Measurements from ENCODE around the gene ISL2. TPM values are rescaled to one million over a fixed set of nuclear protein-coding genes. Genes with fewer than 3 reads are reported as not detected.

The ISL2 gene
- polyA plus RNA-seq, 3 donors, result 0.40 to 2.3 (median 0.52) TPM

GRCh38 chr15:76303909-76304308 lies 32.7 kb upstream of the ISL2 start:
- Histone ChIP-seq H3K4me3 (replicated peaks in 1 of 3; ENCODE audit: low read depth in 2 of 3, low read length in 3 of 3) (no peak overlapping the region), H3K9me3 (replicated peaks in 1 of 2; ENCODE audit: control insufficient read depth in 1 of 2, insufficient read depth in 1 of 2, low read length in 2 of 2) (no peaks in the 10 kb centered on the region), H4K20me1 (ENCODE audit: insufficient read depth, low read length) (peaks cover 95% of the 10 kb centered on the region), H3K9ac (ENCODE audit: insufficient read depth, low read length, poor library complexity, severe bottlenecking) (no peak overlapping the region), H3K27me3 (ENCODE audit: control insufficient read depth in 2 of 2, insufficient read depth in 2 of 2, low read length in 2 of 2) (no peaks in the 10 kb centered on the region), H3K4me1 (ENCODE audit: control insufficient read depth in 1 of 2, insufficient read depth in 2 of 2, low read length in 2 of 2) (peaks cover 10 to 13% of the 10 kb centered on the region in 2 donors), H3K36me3 (replicated peaks in 1 of 2; ENCODE audit: control insufficient read depth in 1 of 2, insufficient read depth in 2 of 2, low read length in 2 of 2) (no peaks in the 10 kb centered on the region), H2AFZ (ENCODE audit: insufficient read depth, low read depth, low read length, poor library complexity, severe bottlenecking) (no peak overlapping the region), H3K79me2 (ENCODE audit: insufficient read depth, low read length) (peaks cover 98% of the 10 kb centered on the region), H3K27ac (ENCODE audit: low read depth in 1 of 2, low read length in 2 of 2) (no peak overlapping the region), H3K4me2 (replicated peaks; ENCODE audit: extremely low read depth, low read length, poor library complexity, severe bottlenecking) (no peak overlapping the region)
- no peak overlapping the region for H3K4me3 Mint-ChIP-seq
- H3K36me3 Mint-ChIP-seq, result peaks cover 1 to 10% of the 10 kb centered on the region in 2 donors
- intact Hi-C loops (cut with micrococcal nuclease), result no loop called here
- H3K27ac Mint-ChIP-seq, result no peak overlapping the region
- no peak for TF ChIP-seq CTCF (IDR thresholded peaks at IDR 0.05)
- no peaks in the 10 kb centered on the region for H3K27me3 Mint-ChIP-seq (ENCODE audit: low read depth in 3 of 3)
- WGBS (ENCODE audit: insufficient coverage), result no CpG with 5 or more reads among the region's 1 CpG
- no peak for DNase-seq
- peaks cover 17% of the 10 kb centered on the region for H3K4me1 Mint-ChIP-seq
- no peaks in the 10 kb centered on the region for H3K9me3 Mint-ChIP-seq

- no peaks in the 10 kb centered on the region for H3K9me3 ChIP-seq (replicated peaks in 1 of 2; ENCODE audit: control insufficient read depth in 1 of 2, insufficient read depth in 1 of 2, low read length in 2 of 2)
- H3K9ac ChIP-seq (ENCODE audit: insufficient read depth, low read length, poor library complexity, severe bottlenecking), result no peak overlapping the region
- H2AFZ ChIP-seq (ENCODE audit: insufficient read depth, low read depth, low read length, poor library complexity, severe bottlenecking), result no peak overlapping the region
- H3K4me2 ChIP-seq (replicated peaks; ENCODE audit: extremely low read depth, low read length, poor library complexity, severe bottlenecking), result peak overlapping the region; percentile 84
- H3K9me3 Mint-ChIP-seq, result peaks cover 0 to 3% (median 0%) of the 10 kb centered on the region in 7 donors
- H3K79me2 ChIP-seq (ENCODE audit: insufficient read depth, low read length), result peaks cover 66% of the 10 kb centered on the region
- H3K4me3 Mint-ChIP-seq, result peak overlapping the region; percentile 18 to 94
- WGBS (ENCODE audit: insufficient coverage), result 90% methylated on average over 2 of the region's 13 CpGs
- peaks cover 53% of the 10 kb centered on the region for H4K20me1 ChIP-seq (ENCODE audit: insufficient read depth, low read length)
- no peak for TF ChIP-seq CTCF (IDR thresholded peaks at IDR 0.05)
- H3K36me3 Mint-ChIP-seq, result peaks cover 1 to 3% of the 10 kb centered on the region in 2 donors
- H3K27ac ChIP-seq (ENCODE audit: low read depth in 1 of 2, low read length in 2 of 2), result no peak overlapping the region
- peaks cover 20 to 23% of the 10 kb centered on the region in 2 donors for H3K4me1 ChIP-seq (ENCODE audit: control insufficient read depth in 1 of 2, insufficient read depth in 2 of 2, low read length in 2 of 2)
- peak overlapping the region in 1 of 3 experiments; percentile 88 for H3K4me3 ChIP-seq (replicated peaks in 1 of 3; ENCODE audit: low read depth in 2 of 3, low read length in 3 of 3)
- H3K27me3 Mint-ChIP-seq (ENCODE audit: low read depth in 3 of 3), result peaks cover 3 to 5% (median 4%) of the 10 kb centered on the region in 3 donors
- DNase-seq, result no peak
- peaks cover 35% of the 10 kb centered on the region for H3K4me1 Mint-ChIP-seq
- H3K27me3 ChIP-seq (ENCODE audit: control insufficient read depth in 2 of 2, insufficient read depth in 2 of 2, low read length in 2 of 2), result no peaks in the 10 kb centered on the region
- no peaks in the 10 kb centered on the region for H3K36me3 ChIP-seq (replicated peaks in 1 of 2; ENCODE audit: control insufficient read depth in 1 of 2, insufficient read depth in 2 of 2, low read length in 2 of 2)
- H3K27ac Mint-ChIP-seq, result peak overlapping the region in 2 of 7 donors; percentile 77 to 83
- intact Hi-C loops (cut with micrococcal nuclease), result no loop called here
These were observed 26.8 kb upstream of the ISL2 start for GRCh38 chr15:76309601-76310330.
